ENCODE results near the gene HMCES.
A peak's percentile ranks its signal among the peaks of the same experiment; 100 is the strongest.

Gene HMCES, protein sequence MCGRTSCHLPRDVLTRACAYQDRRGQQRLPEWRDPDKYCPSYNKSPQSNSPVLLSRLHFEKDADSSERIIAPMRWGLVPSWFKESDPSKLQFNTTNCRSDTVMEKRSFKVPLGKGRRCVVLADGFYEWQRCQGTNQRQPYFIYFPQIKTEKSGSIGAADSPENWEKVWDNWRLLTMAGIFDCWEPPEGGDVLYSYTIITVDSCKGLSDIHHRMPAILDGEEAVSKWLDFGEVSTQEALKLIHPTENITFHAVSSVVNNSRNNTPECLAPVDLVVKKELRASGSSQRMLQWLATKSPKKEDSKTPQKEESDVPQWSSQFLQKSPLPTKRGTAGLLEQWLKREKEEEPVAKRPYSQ

GRCh38 chr3:129278439-129278965 lies at the start of gene HMCES:
TSS of gene HMCES (plus strand) at chr3:129278870. CDS start at chr3:129279733, 863 bp downstream.
- peak; percentile 97 for DNase-seq (ENCODE audit: low spot score)

DNA sequence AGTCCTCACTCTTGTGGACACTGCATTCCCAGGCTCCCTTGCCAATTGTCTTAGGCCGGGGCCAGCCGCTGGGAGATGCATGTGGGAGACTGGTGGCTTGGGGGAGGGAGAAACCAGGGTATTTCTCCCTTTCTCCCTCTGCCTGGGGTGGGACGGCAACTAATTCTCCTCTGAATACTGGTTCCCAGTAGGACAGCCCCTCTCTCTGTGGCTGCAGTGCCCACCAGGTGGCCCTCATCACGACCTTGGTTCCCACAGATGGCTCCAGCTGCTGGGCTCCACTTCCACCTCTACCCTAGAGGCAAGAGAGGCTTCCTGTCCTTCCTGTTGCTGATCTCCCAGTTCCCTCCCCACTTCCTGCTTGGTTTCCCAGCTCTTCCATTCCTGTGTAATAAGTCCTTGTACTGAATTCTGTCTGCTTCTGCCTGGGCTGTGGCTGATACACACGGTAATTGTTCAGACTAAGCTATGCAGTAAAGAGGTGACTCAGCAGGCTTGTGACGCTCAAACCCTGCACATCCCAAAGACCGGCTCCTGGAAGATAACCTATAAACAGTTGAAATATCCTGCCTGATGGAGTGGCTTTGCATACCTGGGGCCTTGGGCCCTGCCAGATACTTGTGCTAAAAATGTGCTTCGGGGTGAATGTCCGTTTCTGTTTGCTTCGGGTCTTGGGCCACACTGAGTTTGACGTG lies 49.6 kb upstream of the HMCES start:
- DNase-seq (ENCODE audit: low spot score): no peak

GRCh38 chr3:129230311-129231019 lies 48.2 kb upstream of the HMCES start:
- no peak for DNase-seq (ENCODE audit: low spot score)

DNA sequence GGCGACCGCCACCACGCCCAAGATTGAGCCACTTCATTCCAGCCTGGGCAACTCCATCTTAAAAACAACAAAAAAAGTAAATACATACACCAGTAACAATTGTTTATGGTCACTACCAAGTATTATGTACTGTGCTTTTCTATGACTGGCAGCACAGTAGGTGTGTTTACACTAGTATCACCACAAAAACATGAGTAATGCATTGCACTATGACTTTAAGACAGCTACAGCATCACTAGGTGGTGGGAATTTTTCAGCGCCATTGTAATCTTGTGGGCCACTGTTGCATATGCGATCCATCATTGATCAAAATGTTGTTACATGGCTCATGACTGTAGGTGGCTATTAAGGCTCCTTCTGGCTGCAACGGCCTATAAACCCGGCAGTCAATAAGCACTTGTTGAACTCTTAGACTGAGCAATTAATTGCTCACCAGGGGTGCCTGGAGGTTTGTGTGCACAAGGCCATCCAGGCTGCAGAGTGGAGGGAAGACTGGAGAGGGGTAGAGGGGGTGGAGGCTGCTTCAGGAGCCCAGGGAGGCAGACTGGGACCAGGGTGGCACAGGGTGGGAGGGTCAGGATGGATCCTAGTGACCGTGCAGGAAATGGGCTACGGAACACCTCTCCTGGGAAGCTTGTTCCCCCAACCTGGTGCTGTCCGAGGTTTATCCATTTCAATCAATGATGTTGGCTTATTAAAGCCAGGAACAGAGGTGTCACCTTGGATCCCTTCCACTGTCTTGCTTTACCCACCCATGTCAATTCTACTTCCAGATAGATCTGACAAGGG lies 47.1 kb upstream of the HMCES start:
- no peak for DNase-seq (ENCODE audit: low spot score)

- no peak for DNase-seq (ENCODE audit: low spot score)
These were observed 45.1 kb upstream of the HMCES start for GRCh38 chr3:129233538-129233937.

DNA sequence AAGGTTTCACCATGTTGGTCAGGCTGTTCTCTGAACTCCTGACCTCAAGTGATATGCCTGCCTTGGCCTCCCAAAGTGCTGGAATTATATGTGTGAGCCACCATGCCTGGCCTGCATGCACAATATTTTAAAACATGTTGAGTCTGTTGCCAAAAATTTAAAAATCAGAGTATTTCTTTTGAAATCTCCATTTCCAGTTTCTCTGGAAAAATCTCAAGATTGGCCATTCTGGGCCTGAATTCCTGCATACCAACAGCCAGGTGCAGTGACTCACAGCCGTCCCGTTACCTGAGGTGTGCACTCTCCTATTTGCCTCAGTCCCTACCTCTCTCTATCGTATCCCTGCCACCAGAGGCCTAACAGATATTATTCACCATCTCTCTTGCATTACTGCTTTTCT lies 44.2 kb upstream of the HMCES start:
- DNase-seq (ENCODE audit: low spot score): no peak

- no peak for DNase-seq (ENCODE audit: low spot score)
These were observed 43.2 kb upstream of the HMCES start for GRCh38 chr3:129235344-129235917.

DNA sequence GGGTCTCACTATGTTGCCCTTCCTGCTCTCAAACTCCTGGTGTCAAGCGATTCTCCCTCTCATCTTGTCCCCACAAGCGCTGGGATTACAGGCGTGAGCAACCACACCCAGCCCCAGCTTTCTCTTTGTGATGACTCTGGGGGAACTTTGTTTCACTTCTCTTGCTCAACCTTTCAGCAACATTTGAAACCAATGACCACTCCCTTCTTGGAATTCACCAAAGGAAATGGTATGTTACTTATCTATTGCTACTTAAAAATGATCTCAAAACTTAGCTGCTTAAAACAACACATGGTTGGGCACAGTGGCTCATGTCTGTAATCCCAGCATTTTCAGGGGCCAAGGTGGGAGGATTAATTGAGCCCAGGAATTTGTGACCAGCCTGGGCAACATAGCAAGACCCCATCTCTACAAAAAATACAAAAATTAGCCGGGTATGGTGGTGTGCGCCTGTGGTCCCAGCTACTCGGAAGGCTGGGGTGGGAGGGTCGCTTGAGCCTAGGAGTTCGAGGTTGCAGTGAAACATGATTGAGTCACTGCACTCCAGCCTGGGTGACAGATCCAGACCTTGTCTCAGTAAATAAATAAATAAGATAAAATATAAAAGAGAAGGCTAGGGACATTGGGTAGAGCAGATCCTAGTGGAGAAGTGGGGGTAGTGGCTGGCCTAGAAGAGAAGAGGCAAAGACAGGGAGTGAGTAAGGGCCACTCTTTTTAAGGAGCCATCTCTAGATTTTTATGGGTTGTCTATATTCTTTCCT lies 39.5 kb upstream of the HMCES start:
- no peak for DNase-seq (ENCODE audit: low spot score)

DNA sequence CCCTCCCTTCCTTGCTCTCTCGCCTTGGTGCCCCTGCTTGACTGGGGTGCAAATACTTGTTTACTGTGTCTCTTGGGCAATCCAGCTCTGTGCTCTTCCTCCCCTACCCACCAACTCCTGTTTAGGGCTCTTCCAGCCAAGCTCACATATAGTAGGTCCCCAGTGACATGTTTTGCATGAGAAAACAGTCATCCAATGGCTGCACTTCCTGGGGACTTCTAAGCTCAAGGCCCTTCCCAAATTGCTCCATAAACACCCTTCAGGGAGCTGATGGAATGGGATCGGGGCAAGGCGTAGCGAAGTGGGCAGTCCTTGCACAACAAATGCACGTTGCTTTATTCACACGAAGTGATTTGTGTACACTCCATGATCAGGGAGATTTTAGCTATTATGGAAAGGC lies 38.7 kb upstream of the HMCES start:
- no peak for DNase-seq (ENCODE audit: low spot score)

- DNase-seq (ENCODE audit: low spot score): no peak
These were observed 38.2 kb upstream of the HMCES start for GRCh38 chr3:129240436-129240835.

DNA sequence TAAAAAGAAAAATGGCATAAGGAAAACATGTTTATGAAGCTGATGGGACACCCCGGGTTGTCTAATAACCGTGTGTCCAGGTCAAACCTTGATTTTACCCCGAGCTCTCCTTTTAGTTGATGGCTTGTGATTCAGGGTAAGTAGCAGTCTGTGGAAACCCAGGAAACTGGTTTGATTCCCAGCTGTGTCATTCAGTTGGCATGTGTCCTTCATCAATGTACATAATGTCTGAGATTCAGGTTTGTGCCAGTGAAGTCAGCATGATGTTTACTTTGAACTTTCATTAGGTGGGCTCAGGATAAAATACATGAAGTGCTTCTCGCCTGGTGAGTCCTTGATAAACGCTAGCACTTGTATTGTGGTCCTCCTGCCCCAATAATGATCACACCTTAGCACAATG lies 33.5 kb upstream of the HMCES start:
- DNase-seq (ENCODE audit: low spot score): no peak

DNA sequence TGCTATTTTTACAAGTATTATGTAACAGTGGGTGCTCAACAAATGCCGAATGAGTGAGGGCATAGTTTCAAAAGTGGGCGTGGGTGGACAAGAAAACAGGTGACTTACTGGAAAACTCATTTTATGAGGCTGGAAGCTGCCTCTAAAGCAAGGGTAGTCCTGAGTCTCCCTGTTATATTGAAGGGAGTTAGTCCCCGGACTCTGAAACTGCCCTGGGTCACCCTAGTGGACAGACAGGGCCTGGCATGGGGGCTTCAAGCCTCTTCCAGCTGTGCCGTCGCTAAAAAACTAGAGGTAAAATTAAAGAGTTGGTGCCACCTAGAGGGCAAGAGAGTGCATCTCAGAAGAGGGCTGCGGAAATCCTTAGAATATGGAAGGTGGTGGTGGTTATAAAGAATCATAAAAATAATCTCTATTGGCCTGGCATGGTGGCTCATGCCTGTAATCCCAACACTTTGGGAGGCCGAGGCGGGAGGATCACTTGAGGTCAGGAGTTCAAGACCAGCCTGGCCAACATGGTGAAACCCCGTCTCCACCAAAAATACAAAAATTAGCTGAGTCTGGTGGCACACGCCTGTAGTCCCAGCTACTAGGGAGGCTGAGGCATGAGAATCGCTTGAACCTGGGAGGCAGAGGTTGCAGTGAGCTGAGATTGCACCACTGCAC lies 32.9 kb upstream of the HMCES start:
- peak; percentile 86 for DNase-seq (ENCODE audit: low spot score)

GRCh38 chr3:129246636-129247035 lies 32.0 kb upstream of the HMCES start:
- no peak for DNase-seq (ENCODE audit: low spot score)

GRCh38 chr3:129248286-129248979 lies 30.2 kb upstream of the HMCES start:
- DNase-seq (ENCODE audit: low spot score): no peak

- DNase-seq (ENCODE audit: low spot score): peak; percentile 98
These were observed 29.2 kb upstream of the HMCES start, which contains the start of gene COPG1 for GRCh38 chr3:129249284-129250065. TSS of gene COPG1 (plus strand) at chr3:129249606. CDS start at chr3:129249710, 104 bp downstream.

- DNase-seq (ENCODE audit: low spot score): no peak
These were observed 25.9 kb upstream of the HMCES start for GRCh38 chr3:129252748-129253147.

GRCh38 chr3:129254536-129255230 lies 24.0 kb upstream of the HMCES start:
- no peak for DNase-seq (ENCODE audit: low spot score)

DNA sequence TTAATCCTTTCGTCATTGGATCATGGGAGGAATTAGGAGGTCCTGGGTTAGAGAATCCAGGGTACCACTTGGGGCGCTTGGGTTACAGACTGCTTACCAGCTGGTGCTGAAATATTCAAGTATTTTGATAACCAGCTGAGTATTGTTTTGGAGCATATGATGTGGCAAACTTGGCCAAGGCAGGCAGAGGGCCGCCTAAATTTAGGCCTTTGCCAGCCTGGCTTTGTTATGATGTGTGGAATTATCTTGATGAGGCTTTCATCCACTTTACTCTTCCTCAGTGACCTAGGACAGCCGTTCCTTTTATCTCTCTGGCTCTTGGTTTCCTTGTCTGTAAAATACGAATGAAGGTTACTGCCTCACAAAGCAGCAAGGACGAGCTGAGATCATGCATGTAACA lies 22.4 kb upstream of the HMCES start:
- no peak for DNase-seq (ENCODE audit: low spot score)
